HG02970 (cell line): Measurements from ENCODE around the gene PPM1N.

Experiments used
- ATAC-seq: cut with Tn5 transposase; IDR thresholded peaks from one replicate; pipeline ENCODE4 v1.9.1; 2021; ENCODE audit warnings: mild to moderate bottlenecking, moderate library complexity, moderate number of reproducible peaks; ENCODE audit not compliant: unreplicated experiment, low FRiP score

Gene PPM1N

DNA sequence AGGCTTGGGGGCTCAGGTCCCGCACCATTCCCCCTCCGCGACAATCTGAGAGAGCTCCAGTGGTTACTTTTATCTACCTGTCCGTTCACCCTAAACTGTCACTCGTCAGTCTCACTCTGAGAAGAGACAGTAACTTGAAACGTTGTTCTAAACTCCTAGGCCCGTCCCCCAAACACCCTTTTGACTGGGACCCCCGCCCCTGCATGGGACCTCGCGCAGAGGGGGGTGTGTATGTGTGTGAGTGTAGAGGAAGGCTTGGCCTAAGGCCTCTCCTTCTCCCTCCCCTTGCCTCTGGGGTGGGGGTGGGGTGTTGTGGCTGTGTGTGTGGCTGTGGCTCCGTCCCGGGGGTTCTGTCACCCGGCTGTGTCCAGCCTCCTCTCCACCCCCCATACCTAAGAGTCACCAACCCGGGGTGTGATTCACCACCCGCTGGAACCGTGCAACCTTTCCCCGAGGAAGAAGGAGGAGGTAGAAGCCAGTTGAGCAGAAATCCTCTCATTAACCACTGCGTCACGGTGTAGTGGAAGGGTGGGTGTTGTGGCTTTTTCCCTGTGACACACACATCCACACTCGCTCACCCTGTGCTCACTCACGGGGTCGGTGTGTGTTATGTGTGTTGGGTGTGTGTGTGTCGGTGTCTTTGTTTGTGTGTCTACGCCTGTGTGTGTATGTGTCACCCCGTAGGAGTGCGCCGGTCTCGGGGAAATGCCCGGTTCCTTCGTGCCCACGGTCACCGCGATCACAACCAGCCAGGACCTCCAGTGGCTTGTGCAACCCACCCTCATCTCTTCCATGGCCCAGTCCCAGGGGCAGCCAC is 28.1 kb upstream of the PPM1N start:
- ATAC-seq: no peak

GRCh38 chr19:45470762-45471081 is 27.5 kb upstream of the PPM1N start:
- no peak for ATAC-seq

DNA sequence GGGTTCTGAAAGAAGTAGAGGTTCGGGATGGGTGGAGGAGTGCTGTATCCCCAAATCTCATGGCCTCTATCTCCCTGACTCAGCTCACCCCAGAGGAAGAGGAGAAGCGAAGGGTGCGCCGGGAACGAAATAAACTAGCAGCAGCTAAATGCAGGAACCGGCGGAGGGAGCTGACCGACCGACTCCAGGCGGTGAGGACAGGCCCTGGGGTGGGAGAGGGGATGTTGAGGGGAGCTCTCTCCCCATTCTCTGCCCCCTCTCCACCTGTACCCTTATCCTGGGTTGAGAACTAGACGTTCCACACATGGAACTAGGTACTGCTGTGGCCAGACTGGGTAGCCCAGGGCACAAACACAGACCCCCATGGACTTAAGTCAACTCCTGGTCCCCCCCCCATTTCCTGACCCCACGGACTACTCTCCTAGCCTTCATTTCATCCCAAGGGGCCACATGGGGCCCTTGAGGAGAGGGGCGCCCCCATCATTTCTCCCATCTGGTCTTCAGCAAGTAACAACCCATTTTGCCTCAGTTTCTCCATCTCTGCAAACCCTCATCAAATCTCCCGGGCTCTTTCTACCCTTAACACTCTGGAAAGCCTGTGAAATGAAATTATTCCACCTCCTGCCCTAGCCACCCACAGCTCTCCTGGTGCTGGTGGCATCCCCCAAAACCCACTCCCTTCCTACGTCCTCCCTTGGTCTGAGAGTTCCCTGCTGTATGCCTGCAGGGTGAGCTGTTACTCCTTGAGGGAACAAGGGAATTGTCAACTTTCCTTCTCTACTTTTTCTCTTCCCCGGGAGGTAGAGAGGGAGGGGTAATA is 26.9 kb upstream of the PPM1N start:
- no peak for ATAC-seq

DNA sequence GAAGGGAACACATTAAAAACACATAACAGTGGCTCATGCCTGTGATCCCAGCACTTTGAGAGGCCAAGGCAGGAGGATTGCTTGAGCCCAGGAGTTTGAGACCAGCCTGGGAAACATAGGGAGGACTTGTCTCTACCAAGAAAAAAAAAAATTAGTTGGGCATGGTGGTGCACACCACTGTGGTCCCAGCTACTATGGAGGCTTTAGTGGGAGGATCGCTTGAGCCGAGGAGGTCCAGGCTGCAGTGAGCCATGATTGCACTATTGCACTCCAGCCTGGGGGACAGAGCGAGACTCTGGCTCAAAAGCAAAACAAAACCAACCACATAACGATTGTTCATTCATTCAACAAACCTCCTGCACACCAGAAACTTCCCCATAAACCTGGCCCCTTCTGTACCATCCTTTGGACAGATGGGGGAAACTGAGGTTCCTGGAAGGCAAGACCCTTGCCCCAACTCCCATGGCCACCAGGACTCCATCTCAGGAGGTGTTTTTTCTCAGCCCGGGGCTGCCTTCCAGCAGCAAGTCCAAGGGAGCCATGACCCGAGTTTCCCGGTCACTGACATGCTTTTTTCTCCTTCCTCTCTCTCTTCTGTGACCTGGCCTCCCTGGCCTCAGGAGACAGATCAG is 26.2 kb upstream of the PPM1N start:
- ATAC-seq: no peak

GRCh38 chr19:45472563-45473366 is 25.5 kb upstream of the PPM1N start:
- ATAC-seq: no peak

DNA sequence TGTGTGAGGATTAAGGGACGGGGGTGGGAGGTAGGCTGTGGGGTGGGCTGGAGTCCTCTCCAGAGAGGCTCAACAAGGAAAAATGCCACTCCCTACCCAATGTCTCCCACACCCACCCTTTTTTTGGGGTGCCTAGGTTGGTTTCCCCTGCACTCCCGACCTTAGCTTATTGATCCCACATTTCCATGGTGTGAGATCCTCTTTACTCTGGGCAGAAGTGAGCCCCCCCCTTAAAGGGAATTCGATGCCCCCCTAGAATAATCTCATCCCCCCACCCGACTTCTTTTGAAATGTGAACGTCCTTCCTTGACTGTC is 24.9 kb upstream of the PPM1N start:
- ATAC-seq: no peak

GRCh38 chr19:45473682-45474605 is 24.3 kb upstream of the PPM1N start:
- ATAC-seq: no peak

DNA sequence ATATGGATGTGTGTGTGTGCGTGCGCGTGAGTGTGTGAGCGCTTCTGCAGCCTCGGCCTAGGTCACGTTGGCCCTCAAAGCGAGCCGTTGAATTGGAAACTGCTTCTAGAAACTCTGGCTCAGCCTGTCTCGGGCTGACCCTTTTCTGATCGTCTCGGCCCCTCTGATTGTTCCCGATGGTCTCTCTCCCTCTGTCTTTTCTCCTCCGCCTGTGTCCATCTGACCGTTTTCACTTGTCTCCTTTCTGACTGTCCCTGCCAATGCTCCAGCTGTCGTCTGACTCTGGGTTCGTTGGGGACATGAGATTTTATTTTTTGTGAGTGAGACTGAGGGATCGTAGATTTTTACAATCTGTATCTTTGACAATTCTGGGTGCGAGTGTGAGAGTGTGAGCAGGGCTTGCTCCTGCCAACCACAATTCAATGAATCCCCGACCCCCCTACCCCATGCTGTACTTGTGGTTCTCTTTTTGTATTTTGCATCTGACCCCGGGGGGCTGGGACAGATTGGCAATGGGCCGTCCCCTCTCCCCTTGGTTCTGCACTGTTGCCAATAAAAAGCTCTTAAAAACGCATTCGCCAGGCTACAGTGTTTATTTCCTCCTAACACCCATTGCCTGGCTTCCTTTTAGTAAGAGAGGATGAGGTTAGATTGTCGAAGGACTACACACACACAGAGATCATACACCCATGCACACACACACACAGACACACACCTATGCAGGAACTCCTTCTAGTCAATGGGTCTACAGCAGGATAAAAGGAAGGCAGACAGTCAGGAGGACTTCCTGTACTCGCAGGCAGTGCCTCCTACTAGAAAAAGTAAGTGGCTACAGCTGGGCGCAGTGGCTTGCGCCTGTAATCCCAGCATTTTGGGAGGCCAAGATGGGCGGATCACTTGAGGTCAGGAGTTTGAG is 23.4 kb upstream of the PPM1N start:
- no peak for ATAC-seq

GRCh38 chr19:45475537-45476291 is 22.5 kb upstream of the PPM1N start:
- ATAC-seq: no peak

DNA sequence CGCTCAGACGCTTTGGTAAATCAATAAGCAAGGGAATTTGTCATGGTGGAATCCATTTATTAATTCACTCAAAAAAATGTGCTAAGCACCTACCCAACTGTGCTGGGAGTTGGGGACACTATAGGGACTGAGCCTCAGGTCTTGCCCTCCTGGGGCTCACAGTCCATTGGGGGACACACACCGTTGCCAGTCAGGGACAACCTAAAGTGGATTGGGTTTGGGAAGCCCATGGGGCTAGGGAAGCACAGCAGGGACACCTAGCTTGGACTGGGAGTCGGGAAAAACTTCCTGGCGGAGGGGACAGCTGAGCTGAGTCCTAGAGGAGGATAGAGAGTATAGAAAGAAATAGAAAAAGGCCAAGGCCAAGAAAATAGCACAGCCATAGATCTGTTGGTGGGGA is 21.9 kb upstream of the PPM1N start:
- no peak for ATAC-seq

DNA sequence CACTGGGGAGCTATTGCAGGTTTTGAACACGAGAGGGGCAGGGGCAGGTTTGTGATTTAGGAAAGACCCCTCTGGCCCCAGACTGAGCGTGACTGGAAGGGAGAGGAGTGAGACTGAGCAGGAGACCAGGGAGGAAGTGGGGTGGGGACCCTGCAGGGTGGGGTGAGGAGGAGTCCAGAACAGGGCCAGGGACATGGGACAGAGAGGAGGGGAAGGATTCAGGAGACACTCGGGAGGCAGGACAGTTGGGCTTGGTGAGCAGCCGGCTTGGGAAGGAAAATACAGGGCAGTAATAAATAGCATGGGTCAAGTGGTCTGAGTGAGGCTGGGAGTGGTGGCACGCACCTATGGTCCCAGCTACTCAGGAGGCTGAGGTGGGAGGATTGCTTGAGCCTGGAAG is 21.1 kb upstream of the PPM1N start:
- no peak for ATAC-seq

DNA sequence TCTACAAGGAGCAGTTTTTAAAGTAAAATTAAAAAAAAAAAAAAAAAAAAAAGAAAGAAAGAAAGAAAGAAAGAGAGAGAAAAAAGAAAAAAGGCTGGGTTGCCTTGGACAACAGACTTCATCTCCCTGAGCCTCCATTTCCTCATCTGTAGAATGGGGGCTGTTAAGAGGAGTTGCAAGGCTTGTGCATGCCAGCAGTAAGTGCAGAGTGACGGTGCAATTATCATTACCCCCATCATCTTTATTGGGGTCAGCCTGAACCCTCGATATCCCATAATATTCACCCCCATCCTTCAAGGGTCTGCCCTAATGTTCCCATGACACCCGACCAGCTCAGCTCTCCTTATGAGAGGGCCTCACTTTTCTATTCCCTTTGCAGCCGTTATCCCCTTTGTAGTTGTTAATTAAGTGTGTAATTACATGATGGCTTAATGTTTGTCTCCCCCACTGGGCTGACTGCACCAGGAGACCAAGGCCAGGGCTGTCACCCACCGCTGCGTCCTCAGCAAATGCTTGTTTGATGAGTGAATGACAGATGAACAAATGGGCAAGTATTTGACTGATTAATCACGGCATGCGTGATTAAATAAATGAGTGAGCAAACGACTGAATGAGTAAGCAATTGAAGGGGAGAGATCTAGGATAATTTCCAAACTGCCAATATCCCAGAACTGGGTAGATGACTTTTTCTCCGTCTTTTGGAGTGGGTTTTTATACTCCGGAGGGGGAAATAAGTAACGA is 20.4 kb upstream of the PPM1N start:
- ATAC-seq: no peak

GRCh38 chr19:45478454-45479238 is 19.6 kb upstream of the PPM1N start:
- peak; percentile 55 for ATAC-seq

DNA sequence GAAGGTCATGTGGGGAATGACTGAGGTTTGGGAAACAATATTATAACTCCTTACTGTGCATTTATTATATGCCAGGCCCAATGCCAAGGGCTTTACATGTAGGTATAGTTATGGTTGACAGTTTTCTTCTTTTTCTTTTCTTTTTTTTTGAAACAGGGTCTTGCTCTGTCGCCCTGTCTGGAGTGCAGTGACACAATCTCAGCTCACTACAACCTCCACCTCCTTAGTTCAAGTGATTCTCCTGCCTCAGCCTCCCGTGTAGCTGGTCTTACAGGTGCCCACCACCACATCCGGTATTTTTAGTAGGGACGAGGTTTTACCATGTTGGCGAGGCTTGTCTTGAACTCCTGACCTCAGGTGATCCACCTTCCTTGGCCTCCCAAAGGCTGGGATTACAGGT is 15.2 kb upstream of the PPM1N start:
- no peak for ATAC-seq

DNA sequence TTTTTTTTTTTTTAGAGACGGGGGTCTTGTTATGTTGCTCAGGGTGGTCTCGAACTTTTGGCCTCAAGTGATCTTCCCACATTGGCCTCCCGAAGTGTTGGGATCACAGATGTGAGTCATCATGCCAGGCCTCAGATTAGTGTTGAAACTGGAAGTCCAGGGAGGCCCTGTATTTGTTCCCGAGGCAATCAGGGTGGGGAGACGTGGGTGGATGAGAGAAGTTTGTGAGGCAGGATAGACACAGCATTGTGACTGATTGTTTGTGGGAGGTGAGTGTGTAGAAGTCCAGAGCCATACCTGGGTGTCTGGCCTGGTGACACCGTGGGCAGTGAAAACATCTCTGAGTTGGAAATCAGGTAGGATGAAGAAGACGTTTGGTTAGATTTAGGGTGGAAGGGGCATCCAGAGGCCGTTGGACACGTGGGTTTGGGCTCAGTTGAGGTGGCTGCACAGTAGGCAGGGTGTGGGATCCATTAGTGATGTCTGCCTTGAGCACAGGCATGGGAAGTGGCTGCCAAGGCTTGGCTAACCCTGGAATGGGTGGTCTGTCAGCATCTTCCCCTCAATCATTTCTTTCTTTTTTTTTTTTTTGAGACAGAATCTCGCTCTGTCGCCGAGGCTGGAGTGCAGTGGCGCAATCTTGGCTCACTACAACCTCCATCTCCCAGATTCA is 13.8 kb upstream of the PPM1N start:
- ATAC-seq: no peak
